GM13977 (cell line): ENCODE measurements around the gene TOMT.

Source experiments
- DNase-seq: peaks from one replicate; pipeline ENCODE4 v3.0.0; 2012; ENCODE audit warnings: low spot score
- in situ Hi-C: fragments of 300-500 bp; cut with MboI; formaldehyde crosslinking; loops from one replicate; pipeline ENCODE4 v1.12.0; 2022; ENCODE audit warnings: low sequenced_read_pairs, low pct_unique_long_range_greater_than_20kb, mixed read lengths, inconsistent platforms; ENCODE audit not compliant: unreplicated experiment
- TF ChIP-seq, protein P1 (sequence below): IDR thresholded peaks from 2 replicates; pipeline ENCODE4 v1.5.1; 2012; ENCODE audit warnings: mild to moderate bottlenecking, control low read depth; ENCODE audit not compliant: insufficient read depth; ENCODE audit errors: extremely low read depth, missing control alignments

Gene TOMT

DNA sequence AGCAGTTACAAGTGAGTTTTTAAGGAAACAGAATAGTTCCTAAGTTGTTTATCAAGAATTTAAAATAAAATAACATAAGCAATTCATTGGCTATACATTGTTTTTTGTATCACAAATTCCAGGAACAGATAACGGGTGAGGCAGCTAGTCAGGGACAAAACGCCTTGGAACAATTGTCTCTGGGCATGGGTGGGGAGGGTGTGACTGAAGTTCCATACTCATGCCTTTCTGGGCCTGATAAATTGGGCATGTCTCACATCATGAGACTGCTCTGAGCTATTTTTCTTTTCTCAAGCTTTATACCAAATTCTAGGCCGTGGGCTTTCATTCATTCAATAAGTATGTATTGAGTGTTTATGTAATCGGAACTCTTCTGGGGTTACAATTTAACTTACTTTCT is 51.4 kb downstream of the TOMT start:
- TF ChIP-seq, protein P1, sequence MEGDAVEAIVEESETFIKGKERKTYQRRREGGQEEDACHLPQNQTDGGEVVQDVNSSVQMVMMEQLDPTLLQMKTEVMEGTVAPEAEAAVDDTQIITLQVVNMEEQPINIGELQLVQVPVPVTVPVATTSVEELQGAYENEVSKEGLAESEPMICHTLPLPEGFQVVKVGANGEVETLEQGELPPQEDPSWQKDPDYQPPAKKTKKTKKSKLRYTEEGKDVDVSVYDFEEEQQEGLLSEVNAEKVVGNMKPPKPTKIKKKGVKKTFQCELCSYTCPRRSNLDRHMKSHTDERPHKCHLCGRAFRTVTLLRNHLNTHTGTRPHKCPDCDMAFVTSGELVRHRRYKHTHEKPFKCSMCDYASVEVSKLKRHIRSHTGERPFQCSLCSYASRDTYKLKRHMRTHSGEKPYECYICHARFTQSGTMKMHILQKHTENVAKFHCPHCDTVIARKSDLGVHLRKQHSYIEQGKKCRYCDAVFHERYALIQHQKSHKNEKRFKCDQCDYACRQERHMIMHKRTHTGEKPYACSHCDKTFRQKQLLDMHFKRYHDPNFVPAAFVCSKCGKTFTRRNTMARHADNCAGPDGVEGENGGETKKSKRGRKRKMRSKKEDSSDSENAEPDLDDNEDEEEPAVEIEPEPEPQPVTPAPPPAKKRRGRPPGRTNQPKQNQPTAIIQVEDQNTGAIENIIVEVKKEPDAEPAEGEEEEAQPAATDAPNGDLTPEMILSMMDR = no peak
- no peak for DNase-seq
- in situ Hi-C loops = no loop called here
